HUDEP-2 (cell line): ENCODE results near the gene VPS18.
A peak's percentile ranks its signal among the peaks of the same experiment; 100 is the strongest.

Experiments used
- DNase-seq, 76 experiments: peaks; one replicate each; lab custom pipeline; 2025; ENCODE audit not compliant: unreplicated experiment in 76 of 76; lab: John Stamatoyannopoulos, UW

The VPS18 gene

DNA sequence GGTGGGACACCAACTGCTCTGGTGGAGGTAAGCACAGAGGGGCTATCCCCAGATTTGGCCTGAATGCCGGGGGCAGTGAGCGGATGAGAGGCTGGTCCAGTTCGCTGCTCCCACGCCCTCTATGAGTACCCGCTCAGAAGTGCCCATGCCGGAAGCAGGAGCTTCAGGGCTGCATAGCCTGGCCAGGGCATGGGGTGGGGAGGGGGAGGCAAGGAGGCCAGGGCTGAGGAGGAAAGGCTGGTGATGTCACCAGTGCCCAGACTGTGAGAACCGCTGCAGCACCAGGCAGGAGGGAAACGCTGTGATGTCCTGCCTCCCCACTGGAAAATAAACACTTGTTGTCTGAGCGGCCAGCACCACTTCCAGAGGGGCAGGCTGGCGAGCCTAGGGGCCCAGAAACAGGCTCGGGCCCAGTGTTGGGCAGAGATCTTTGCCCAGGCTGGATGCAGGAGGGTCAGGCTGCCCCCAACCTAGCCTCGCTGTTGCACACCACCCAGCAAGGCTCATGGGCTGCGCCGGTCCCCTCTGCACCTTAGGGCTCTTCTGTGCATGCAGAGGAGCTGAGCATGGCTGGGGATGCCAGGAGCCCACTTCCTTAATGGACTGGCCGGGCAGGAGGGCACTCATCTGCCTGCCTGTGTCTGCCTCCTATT, 24.0 kb downstream of the VPS18 start:
- DNase-seq: no peak

DNA sequence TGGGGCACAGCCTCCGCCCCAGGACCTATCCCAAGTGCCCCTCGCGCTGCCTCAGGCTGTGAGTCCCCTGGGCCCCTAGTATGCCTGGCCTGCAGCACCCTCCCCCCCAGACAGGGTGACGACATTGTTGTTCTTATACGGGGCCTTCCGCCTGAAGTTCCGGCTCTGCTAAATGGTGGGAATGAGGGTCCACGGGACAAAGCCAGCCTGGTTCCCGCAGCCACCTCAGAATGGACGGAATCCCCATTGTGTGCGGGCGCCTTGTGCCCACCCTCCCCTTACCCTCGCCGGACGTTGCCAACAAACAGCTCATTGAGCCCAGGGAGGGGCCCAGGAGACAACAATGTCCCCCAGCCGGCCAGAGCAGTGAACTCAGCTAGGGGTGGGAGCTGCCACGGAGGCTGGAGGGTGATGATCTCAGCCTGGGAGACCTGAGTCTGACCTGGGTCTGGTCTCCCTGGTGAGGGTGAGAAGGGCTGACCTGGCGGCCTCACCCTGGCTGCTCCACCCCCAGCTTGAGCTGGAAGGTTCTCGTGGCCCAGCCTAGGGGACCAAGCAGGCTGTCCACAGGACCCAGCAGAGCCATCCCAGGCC, 24.6 kb downstream of the VPS18 start:
- DNase-seq: no peak

DNA sequence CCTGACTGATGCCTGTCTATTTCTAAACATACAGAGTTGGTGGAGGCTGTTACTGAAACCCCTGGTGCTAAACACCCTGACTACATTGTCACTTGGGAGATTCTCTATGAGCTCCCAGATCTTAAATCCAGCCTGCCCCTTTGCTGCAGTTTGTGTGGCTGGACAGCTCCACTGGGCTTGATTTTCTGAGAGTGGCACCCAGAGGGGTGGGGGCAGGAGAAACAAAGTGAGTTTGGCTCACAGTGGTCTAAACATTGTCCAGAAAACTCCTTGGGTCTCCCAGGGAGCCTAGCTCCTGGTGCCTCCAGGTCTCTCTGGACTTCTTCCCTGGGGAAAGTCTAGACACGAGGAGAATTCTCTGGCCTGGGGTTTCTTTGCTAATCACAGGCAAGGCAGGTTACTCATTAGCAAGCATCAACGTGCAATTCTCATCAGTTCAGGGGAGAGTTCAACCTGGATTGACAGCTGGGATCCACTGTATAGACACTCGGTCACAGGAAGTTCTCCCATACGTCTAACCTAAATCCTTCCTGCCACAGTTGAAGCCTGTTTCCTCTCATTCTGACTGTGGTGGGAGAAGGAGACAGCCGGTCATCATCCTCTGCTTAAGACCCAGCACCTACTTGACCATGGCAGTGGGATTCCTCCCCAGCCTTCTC, 27.8 kb downstream of the VPS18 start:
- no peak for DNase-seq

DNA sequence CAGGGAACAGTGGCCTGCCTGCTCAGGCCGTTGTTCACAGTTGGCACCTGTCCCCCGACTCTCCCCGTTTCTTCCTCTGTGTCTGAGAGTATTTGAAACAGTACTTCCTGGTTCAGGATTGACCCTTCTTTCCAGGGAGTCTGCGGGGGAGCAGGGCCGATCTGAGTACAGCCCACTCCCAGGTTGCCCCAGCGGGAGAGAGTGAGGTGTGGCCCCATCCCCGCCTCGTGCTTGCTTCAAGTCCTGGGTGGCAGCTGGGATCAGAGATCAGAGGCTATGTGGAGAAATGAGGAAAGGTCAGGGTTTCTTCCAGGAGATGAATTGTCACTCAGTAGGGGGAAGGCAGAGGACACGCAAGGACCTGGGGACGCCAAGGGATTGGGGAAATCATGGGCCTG, 28.4 kb downstream of the VPS18 start:
- DNase-seq: no peak

DNA sequence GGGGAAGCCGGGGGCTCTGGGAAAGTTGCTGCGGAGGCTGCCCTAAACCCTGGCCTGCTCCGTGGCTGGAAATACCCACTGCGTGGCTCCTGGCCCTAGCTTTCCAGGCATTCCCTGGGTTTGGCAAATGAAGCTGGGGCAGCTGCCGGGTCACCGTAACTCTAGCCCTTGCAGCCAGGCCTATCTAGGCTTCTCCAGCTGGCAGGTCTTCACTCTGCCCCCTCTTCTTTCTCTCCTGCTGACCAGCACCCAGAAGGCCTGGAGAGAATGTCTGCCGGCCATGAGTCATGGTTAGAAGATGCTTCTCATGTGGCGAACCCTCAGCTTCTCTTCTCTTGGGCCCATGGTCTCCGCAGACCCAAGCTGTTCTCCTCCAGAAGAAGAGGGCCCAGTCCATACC, 29.3 kb downstream of the VPS18 start:
- no peak for DNase-seq

DNA sequence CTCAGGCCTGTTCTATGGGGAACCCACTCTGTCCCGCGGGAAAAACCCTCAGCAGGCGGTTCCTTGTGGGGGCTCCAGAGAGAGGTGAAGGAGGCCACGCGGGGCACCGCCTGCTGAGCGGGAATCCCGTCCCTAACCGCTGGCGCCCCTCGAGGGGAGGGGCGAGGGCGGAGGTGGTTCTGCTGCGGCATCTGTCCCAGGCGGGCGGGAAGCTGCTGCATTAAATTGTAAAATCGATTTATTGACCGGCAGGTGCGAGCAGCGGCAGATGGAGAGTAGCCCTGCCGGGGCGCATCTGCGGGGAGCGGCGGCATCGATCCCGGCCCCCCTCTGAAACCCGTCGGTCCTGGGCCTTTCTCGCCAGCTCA, 31.2 kb downstream of the VPS18 start:
- no peak for DNase-seq

DNA sequence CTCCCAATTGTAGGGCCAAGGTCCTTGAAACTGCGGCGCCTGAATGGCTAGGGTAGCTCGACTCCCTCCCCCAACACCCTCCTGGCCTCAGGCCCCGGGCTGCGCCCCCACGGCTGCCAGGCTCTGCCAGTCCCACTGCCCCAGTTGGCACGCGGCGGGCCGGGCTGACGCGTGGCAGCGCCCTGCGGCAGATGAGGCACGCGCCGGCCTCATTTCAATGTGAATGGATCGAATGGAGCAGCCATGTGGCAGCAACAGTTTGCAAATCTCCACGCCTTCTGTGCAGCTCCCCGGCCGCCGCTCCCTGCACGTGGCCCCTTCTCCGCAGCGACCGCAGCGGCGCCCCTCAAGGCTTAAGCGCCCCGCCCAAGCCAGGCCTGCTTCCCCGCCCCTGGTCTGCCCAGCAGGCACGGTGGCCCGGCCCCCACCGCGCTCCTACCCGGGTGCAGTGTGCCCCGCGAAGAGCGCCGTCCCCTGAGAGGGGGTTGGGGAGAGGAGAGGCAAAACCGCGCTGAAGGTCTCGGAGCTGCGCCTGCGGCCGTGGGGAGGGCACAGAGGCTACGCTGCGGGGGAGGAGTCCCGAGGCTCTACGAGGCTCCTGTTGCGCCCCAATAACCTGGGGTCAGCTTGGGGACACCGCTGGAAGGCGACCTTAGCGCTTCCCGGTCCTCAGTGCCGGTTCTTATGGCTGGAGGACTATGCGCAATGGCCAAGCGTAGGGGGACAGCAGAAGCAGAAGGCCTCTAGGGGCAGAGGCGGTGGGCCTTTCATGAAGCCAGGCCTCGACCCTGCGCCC, 31.8 kb downstream of the VPS18 start:
- DNase-seq: peak in 24 of 76 experiments; percentile 6 to 33 (median 20)

DNA sequence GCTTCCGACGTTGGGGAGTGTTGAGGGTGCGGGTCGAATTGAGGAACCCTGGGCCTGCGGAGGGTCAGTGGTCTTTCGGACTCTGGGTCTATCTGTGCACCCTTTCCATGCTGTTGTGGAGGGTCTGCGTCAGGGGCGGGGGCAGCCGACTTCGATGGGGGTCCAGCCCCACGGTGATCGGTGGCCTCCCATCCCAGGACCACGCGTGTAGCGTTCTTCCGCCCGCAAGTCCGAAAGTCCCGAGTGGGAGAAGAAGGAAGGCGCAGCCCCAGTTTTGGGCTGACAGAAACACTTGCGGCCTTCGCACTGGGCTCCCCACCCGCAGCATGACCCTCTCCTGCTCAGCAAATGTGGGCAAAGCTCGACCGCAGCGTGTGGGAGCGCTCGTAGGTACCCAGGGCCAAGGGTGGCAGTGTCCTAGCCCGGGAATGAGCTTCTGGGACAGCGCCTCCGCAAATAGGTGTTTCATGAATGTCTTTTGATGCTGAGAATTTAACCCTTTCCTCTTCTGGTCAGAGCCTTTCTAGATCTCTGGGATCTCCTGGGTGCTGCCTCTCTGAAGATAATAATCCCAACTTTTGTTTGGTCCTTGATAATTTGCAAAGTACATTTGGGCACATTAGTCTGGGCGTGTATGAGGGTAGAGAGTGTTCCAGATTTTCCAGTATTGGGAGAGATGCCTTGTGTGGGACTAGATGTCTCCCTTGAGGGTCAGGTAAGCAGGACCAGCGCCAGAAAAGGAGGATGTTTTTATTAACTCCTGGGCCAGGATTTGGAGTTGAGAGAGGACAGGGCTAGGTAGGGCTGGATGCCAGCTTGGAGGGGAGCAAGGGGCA, 32.6 kb downstream of the VPS18 start:
- no peak for DNase-seq

DNA sequence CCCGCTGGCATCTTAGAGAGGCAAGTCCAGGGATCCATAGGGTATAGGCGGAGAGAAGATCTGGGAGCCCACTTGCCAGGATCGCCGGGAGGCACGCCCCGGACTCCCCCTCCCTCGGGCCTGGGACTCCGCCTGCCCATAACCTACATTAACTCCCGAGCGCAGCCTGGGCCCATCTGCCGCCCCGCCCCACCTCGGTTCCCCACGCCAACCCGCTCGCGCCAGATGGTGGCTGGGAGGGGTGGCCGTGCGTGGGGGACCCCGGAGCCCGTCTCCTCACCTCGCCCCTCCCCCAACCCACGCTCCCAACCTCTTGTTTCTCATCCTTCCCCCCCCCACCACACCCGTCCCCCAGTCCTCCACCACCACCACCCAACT, 33.2 kb downstream of the VPS18 start:
- no peak for DNase-seq

DNA sequence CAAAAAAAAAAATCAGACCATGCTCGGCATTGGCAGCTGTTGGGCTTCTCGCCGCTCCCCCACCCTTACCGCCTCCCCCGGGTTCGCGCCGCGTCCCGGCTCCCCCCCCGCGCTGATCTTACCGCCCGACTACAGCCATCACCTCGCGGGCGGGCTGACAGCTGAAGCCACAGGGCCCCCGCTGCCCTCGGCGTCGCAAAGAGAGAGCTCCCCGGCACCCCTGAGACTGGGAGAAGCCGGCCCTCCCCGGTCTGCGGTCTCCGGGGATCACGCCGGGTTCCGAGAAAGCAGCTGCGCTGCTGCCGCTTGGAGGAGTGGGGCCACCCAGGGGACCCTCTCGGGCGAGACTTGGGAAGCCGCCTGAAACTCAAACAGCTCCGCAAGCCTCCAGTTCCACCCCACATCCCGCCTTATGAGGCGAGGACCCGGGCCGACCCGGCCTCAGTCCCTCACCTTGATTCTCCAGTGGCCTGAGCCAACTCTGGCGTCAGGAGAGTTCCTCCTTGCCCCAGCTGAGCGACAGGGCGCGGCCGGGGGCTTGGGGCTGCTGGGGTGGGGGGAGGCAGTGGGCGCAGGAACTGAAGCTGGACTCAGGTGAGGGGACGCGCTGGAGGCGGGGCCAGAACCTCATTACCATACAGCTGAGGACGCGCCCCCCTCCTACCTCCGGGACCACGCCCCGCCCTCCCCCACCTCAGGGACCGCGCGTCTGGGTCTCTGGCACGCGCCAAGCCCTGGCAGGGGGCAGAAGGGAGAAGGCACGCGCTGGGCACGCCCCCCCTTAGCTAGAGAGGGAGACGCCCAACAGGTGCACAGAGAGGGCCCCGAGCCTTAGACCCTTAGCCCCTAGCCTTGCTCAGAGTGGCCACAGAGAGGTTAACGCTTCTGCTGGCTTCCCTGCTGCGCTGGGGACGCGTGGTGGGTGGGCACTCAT, 33.9 kb downstream of the VPS18 start:
- DNase-seq: peak in 13 of 76 experiments; percentile 8 to 39 (median 23)

DNA sequence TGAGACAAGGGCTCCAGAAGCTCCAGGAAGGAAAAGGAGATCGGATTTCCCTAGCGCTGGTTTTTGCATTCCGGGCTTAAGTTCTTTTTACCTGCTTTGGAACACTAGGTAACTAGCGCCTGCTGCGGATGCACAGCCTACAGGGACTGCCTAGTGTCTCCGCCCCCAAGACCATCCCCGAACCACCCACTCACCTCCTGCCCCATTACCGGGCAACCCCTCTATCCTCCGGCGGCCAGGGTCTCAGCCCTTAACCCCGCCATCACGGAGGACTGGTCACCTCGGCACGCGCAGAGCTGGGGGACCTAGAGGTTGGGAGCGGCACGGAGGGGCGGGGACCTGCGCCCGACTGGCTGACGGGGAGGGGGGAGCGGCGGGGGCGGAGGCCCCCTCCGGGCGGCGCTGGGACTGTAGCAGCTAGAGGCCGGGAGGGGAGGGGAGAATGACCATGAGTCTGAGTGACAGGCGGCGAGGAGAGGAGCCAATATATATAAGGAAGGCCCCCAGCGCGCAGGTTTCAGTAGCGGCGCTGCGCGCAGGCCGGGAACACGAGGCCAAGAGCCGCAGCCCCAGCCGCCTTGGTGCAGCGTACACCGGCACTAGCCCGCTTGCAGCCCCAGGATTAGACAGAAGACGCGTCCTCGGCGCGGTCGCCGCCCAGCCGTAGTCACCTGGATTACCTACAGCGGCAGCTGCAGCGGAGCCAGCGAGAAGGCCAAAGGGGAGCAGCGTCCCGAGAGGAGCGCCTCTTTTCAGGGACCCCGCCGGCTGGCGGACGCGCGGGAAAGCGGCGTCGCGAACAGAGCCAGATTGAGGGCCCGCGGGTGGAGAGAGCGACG, 34.8 kb downstream of the VPS18 start, which contains the start of gene DLL4:
Gene DLL4 (plus strand): TSS at position 520 of the 839 bp plus-strand sequence. CDS start 329 bp downstream, outside the sequence.
- DNase-seq: peak in 27 of 76 experiments; percentile 10 to 42 (median 23)

DNA sequence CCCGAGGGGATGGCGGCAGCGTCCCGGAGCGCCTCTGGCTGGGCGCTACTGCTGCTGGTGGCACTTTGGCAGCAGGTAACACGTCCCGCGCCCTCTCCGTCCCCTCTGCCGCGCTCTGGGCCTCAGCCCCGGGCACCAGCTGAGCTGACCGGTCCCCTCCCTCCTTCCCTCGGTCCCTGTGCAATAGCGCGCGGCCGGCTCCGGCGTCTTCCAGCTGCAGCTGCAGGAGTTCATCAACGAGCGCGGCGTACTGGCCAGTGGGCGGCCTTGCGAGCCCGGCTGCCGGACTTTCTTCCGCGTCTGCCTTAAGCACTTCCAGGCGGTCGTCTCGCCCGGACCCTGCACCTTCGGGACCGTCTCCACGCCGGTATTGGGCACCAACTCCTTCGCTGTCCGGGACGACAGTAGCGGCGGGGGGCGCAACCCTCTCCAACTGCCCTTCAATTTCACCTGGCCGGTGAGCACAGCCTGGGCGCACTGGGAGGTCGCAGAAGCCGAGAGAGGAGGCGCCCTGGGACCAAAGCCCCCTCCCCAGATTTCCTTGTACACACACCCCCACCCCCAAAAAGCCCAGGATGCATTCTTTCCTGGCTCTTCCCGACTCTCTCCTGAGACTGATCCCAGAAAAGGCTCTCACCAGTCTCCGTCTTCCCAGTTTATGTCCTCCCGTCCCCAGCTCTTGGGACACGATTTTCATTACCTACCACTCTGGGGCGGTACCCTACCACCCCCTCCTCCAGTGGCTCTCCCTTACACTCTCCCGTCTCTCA, 35.6 kb downstream of the VPS18 start:
- DNase-seq: peak in 2 of 76 experiments; percentile 19 to 38

DNA sequence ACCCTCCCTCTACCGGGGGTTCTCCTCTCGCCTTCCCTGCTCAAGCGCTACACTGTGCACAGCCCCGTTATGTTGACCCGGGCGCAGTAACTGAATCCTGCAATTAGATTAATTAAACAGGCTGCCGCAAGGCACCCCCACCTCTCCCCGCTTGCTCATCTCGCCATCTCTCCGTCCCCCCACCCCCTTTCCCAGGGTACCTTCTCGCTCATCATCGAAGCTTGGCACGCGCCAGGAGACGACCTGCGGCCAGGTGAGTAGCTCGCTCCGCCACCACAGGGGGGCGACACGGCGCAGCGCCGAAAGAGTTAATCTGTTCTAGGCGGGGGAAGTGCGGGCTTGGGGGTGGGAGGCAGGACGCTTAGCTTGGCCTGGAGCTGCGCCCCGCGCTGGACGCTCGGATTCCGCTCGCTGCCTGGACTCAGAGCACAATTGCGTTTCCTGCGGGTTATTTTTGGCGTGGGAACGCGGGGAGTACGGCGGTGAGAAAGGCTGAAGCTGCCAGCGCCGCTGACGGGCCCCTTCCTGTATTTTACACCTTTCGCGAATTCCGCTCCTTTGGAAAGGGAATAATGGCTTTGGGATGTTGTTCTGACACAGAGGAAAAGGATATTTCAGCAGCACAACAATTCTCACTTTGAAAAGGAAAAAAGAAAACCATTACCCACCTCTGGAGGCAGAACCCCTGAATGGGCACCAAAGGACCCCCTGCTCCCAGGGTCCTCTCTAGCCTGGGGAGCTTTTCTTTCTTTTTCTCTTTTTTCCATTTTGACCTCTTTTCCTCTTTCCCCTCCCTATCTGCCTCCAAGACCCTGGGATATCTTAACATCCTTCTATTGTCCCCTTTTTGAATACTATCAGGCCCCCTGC, 36.4 kb downstream of the VPS18 start:
- peak in 5 of 76 experiments; percentile 9 to 39 (median 12) for DNase-seq

DNA sequence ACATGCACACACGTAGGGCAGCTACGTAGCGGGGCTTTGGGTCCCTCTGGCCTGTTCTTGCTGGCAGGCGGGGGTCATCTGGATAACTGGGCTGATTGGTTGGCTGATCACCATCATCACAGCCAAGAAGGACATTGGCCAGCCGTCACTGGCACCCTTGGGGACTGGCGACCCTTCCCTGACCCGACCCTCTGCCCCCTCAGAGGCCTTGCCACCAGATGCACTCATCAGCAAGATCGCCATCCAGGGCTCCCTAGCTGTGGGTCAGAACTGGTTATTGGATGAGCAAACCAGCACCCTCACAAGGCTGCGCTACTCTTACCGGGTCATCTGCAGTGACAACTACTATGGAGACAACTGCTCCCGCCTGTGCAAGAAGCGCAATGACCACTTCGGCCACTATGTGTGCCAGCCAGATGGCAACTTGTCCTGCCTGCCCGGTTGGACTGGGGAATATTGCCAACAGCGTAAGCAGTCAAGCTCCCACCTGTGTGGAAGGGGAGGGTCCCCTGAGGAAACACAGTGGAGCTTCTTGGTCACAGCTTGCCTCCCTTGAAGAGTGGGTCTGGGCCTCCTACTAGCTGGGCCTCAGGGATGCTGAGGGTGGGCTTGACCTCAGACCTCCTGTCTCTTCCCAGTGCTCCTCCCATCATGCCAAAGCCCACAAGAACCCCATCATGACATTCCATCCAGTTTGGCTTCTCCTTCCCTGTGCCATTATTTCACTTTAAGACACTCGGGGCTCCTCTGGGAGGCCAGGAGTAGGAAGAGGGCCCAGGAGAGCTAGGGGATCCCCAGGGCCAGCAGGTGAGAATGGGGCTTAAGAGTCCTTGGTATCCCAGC, 37.3 kb downstream of the VPS18 start:
- DNase-seq: no peak

DNA sequence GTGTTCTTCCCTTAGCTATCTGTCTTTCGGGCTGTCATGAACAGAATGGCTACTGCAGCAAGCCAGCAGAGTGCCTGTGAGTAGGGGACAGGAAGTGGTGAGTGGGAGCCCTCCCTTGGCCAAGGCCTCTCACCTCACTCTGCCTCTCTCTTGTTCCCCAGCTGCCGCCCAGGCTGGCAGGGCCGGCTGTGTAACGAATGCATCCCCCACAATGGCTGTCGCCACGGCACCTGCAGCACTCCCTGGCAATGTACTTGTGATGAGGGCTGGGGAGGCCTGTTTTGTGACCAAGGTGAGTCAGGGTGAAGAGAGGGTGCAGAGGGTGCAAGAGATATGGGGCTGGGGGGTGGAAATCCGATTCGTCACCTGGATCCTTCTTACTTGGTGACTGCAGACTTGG, 37.9 kb downstream of the VPS18 start:
- peak in 1 of 76 experiments; percentile 11 for DNase-seq
